GM18873 (cell line): ENCODE results near the gene CNRIP1.

Source experiments
- ATAC-seq: cut with Tn5 transposase; IDR thresholded peaks from one replicate; pipeline ENCODE4 v1.9.1; 2021; ENCODE audit warnings: mild to moderate bottlenecking, moderate library complexity, moderate number of reproducible peaks; ENCODE audit not compliant: unreplicated experiment, low FRiP score

CNRIP1 gene

DNA sequence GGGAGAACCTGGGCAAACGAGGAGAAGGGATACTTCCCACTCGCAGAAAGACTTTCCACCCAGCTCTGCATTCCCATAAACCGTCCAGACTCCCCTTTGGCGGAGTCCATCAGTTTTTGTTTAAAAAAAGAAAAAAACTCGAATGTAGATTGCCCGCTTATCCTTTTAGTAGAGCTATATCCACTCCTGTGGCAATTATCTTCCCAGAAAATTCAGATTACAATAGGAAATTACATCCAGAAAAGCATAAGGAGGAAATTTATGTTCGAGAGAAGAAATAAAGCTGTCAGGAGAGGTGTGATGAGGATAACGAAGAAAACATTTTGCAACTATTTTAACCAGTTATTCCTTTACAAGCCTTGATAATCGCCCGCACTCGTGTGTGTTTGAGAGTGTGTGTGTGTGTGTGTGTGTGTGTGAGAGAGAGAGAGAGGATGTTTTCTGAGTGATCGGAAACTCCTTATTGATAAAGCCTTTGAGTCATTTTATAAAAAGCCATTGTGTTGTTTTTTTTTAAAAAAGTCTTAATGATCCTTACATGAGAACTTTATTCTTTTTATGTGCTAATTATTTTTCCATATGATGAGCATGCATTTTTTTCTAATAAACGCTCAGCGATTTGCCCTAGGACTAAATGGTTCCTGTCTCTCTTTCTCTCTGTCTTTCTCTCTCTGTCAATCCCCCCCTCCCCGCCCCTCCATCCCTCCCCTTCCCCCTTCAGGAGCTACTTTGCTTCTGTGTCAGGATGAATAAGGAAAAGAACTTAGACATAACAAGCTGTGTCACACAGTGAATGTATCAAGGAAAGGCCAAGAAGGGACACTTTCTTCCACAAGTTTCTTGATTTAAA is 66.3 kb downstream of the CNRIP1 start:
- no peak for ATAC-seq

DNA sequence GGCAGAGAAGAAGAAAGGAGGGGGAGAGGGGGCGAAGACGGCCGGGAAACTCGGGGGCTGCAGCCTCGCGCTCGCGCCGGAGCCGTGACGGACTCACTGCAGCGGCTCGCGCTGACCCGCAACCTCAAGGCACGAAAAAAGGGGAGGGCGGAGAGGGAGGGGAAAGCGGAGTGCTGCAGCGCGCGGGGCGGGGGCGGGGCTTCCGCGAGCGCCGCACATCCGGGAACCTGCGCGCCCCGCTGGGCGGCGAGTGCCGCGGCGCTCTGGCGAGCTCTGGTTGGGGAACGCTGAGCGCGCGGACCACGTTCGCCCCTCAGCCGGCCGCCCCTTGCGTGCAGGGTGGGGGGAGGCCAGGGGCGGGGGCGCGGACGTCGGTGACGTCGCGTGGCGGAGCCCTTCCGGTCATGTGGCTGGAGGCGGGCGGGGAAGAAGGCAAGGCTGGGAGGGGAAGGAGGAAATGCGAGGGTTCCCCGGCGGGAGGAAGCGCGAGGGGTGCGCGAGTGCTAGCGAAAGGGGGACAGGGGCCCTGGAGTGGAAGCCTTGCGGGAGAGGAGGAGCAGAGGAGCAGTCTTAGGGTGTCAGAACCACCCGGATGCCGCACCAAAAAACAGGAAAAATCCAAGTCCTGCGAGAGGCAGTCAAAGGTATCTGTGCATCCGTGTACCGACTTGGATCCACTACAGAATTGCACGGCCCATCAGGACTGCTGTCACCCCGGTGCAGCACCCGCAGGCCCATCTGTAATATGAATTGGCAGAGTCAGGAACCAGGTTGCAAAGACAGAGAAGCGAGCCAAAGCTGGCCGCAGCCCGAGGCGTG is 67.1 kb downstream of the CNRIP1 start, which contains the start of gene PPP3R1:
PPP3R1 (minus strand) TSS at position 133 of the 819 bp plus-strand sequence. CDS start 405 bp downstream, outside the sequence.
- peak; percentile 66 for ATAC-seq

DNA sequence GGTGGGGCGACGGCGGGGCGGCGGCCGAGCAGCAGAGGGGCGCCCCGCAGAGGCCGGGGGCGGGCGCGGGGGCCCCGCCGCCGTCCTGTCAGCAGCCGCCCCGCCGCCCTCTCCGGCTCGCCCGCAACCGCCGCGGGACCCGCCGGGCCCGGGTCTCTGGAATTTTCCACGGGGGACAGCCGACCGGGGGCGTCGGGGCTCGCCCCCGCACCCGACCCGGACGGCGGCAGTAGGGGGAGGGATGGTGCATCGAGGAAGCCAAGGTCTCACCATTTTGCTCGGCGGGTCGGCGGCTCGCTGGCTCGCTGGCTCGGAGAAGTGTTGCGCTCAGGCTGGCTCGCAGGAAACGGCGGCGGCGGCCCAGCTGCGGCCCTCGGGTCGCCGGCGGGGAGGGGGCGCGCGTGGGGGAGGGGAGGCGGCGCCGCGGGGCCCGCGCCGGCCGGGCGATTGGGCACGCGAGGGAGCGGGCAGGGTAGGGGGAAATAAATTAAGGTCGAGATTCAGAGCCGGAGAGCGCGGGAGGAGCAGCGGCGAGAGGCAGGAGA is 67.8 kb downstream of the CNRIP1 start:
- ATAC-seq, result no peak

DNA sequence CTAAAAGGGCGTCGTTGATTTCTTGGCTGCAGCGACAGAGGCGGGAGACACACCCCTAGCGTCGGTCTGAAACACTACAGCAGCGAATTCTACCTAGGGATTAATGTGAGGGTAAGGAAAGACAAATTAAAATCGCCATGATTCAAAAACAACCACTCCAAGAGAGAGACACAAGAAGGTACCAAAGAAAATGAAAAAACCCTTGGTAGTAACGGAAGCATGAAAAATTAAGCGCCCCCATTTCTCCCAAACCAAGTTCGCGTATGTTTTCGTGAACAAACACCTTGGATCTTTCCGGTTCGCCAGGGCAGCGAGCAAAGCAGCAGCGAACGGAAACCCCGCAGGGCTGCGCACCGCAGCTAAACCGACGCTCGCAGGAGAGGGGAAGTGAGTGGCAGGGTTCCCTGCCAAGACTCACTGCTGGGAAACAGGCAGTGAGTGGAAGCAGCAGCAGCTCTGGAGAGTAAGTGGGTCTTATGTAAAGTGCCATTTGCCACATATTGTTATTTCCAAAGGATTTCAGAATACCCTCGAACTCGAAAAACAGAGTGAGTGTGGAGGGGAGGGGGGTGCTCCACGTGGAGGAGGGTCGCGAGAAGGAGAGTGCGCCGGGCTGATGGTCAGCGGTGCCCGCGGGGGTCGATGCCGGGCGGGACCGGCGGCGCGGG is 68.4 kb downstream of the CNRIP1 start:
- ATAC-seq, result peak; percentile 49

DNA sequence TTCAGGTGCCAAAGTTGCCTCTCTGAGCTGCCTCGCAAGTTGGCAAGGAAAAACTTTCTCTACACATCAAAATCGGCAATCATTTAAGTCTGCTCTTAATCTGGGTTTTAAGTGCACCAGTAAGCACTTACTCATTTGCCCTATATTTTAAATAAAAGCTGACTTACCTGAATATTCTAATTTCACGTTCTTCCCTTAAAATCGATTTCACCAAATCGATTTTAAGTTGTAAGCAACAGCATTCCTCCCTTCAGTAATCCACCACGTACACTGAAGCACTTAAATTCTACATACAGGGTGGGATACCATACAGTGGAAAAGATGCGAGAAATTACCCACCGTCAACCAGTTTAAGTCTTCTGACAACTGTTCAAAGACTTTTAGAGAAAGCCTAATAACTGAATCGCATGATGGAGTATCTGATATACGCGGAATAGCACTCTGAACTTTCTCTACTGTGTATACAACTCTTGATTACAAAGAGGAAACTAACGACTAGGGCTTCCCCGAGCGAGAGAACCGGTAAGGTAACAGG is 69.0 kb downstream of the CNRIP1 start:
- no peak for ATAC-seq

DNA sequence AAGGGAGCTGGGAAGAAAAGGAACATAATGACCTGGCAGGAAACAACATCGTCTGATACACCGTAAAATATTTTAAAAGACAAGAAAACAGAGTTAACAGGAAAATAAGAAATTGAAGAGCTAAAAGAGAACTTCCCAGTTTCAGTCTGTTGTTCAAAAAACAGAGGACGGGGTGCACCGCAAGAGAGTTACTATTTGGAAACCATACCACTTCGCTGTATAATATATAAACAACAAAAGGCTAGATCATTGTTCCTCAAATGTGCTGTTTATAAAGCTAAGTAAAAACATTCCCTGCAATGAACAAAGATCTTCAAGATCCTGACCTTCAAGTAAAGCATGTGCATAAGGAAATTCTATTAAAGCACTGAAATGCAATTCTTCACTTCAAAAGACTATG is 69.6 kb downstream of the CNRIP1 start:
- ATAC-seq, result no peak

DNA sequence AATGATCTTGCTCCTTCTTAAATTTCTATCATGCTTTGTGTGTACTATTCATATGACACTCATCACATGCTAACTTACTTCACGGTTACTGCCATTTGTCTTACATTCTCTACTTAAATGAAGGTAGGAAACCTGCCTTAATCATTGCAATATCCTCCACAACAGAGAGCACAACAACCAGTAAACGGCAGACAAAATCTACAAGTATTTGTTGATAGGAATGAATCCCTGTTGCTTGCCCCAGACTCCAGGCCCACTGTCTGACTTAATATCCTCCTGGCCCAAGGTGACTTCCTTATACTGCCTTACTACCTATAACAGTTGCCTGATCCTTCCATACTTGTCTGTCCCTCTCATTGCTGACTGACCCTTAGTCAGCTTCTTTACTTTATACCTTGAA is 70.9 kb downstream of the CNRIP1 start:
- no peak for ATAC-seq

DNA sequence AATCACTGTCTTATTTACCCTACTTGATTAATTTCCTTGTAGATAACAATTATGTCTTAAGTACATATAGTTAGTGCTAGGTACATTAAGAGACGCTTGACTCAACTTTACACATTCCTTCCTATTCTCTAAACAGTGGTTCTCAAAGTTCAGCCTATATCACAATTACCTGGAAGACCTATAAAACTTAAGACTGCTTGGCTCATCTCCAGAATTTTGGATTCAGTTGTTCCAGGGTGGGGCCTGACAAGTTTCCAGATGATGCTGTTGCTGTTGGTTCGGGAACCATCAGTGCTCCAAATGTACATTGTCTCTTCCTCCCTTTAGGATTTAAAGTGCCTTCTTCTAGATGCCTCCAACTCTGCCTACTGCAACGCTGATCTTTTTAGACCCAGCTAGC is 71.4 kb downstream of the CNRIP1 start:
- no peak for ATAC-seq

DNA sequence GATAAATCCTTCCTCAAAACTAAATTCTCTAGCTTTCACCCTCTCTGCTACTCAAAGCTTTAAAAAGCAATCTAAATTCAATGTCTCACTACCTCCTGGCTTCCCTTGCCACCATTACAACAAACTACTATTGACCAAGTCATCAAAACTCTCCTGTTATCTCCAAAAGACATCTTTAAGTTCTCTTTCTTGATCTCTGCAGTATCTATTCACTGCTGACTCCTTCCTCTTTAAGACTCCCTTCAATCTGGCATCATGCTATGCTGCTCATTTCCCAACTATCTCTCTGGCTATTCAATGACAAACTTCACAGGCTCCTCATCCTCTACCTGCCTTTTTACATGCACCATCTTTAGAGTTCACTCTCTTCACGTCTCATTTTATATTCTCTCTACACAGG is 73.4 kb downstream of the CNRIP1 start:
- ATAC-seq, result no peak

DNA sequence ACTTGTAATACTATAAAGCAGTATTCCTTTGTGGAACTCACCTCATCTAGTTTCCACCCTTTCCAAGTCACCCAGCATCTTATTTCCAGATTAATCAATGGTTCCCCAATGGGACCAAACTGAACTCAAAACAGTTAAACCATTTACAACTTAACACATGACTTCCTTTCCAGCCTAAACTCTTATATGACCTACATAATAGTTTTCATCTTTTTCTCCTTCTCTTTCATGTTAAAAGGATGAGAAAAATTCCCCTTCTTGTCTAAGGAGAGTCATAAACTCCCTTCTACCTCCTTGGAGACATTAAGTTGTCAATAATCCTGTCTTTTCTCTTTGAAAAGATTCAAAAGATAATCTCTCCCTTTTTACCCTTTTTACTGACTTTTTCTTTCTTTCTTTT is 74.1 kb downstream of the CNRIP1 start:
- ATAC-seq, result no peak

DNA sequence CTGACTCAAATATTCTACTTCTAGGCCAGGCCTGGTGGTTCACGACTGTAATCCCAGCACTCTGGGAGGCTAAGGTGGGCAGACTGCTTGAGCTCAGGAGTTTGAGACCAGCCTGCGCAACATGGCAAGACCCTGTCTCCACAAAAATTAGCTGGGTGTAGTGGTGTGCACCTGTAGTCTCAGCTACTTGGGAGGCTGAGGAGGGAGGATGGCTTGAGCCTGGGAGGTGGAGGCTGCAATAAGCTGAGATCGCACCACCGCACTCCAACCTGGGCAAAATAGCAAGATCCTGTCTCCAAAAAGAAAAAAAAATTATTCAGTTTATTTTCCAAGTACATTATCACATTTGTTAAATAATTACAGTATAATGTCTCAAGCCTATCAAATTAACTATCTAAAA is 74.7 kb downstream of the CNRIP1 start:
- no peak for ATAC-seq

DNA sequence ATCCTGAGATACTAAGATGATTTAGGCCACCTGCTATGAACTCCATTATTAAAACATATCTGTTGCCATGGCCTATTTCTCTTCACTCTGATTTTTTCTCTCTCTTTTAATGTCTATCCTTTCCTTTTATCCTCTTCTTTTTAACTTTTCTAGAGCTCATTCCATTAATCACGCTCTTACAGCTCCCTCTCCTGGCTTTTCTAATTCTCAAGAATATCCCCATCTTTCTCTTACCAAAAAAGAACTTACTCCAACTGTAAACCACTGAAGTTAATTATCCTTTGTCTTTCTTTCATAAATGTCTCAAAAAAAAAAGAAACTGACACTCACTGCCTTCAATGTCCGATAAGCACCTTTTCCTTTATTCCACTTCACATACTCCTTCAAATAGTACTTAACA is 75.3 kb downstream of the CNRIP1 start:
- ATAC-seq, result no peak
